ENCODE results near the gene L3MBTL4.

L3MBTL4 gene

DNA sequence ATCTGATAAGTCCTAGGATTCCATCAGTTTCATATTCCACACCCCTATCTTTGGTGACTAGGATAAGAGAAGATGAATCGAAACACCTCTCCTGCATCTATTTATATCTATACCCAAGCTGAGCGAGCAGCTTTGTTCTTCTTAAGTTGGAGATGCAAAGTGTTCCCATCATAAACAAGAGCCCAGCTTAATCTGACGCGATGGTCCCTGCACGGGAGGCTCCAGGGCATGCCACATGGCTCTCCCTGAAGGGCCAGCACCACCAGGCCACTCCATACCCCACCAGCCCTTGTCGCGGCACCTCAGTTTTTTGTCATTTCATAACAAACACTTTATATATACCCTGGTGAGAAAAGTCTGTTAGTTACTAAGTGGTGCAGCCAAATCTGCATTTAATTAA, 255.3 kb downstream of the L3MBTL4 start:
- no peak overlapping the region for H3K27ac Mint-ChIP-seq
- peaks cover 7% of the 10 kb centered on the region for H3K27me3 Mint-ChIP-seq (ENCODE audit: low read depth, poor library complexity)
- H3K4me3 Mint-ChIP-seq: no peak overlapping the region
- no peaks in the 10 kb centered on the region for H3K36me3 Mint-ChIP-seq (ENCODE audit: low read depth)
- TF ChIP-seq, protein P1, sequence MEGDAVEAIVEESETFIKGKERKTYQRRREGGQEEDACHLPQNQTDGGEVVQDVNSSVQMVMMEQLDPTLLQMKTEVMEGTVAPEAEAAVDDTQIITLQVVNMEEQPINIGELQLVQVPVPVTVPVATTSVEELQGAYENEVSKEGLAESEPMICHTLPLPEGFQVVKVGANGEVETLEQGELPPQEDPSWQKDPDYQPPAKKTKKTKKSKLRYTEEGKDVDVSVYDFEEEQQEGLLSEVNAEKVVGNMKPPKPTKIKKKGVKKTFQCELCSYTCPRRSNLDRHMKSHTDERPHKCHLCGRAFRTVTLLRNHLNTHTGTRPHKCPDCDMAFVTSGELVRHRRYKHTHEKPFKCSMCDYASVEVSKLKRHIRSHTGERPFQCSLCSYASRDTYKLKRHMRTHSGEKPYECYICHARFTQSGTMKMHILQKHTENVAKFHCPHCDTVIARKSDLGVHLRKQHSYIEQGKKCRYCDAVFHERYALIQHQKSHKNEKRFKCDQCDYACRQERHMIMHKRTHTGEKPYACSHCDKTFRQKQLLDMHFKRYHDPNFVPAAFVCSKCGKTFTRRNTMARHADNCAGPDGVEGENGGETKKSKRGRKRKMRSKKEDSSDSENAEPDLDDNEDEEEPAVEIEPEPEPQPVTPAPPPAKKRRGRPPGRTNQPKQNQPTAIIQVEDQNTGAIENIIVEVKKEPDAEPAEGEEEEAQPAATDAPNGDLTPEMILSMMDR (IDR thresholded peaks at IDR 0.05): no peak
- H3K4me1 Mint-ChIP-seq: no peaks in the 10 kb centered on the region
- H3K9me3 Mint-ChIP-seq: peaks cover 21% of the 10 kb centered on the region
- DNase-seq: no peak

- H3K36me3 Mint-ChIP-seq (ENCODE audit: low read depth): no peaks in the 10 kb centered on the region
- no peak overlapping the region for H3K27ac Mint-ChIP-seq
- no peaks in the 10 kb centered on the region for H3K4me1 Mint-ChIP-seq
- H3K9me3 Mint-ChIP-seq: peaks cover 19% of the 10 kb centered on the region
- H3K4me3 Mint-ChIP-seq: no peak overlapping the region
- H3K27me3 Mint-ChIP-seq (ENCODE audit: low read depth, poor library complexity): peaks cover 7% of the 10 kb centered on the region
- TF ChIP-seq, protein P1 (IDR thresholded peaks at IDR 0.05): no peak
- no peak for DNase-seq
These were observed 255.8 kb downstream of the L3MBTL4 start for GRCh38 chr18:6158958-6159357.

GRCh38 chr18:6156446-6156845, 258.3 kb downstream of the L3MBTL4 start:
- no peaks in the 10 kb centered on the region for H3K4me1 Mint-ChIP-seq
- no peak overlapping the region for H3K4me3 Mint-ChIP-seq
- H3K27ac Mint-ChIP-seq: no peak overlapping the region
- no peaks in the 10 kb centered on the region for H3K36me3 Mint-ChIP-seq (ENCODE audit: low read depth)
- peaks cover 11% of the 10 kb centered on the region for H3K9me3 Mint-ChIP-seq
- TF ChIP-seq, protein P1 (IDR thresholded peaks at IDR 0.05): no peak
- DNase-seq: no peak
- peaks cover 11% of the 10 kb centered on the region for H3K27me3 Mint-ChIP-seq (ENCODE audit: low read depth, poor library complexity)

- H3K4me1 Mint-ChIP-seq: no peaks in the 10 kb centered on the region
- no peaks in the 10 kb centered on the region for H3K36me3 Mint-ChIP-seq (ENCODE audit: low read depth)
- no peak for DNase-seq
- no peak overlapping the region for H3K4me3 Mint-ChIP-seq
- no peak overlapping the region for H3K27ac Mint-ChIP-seq
- H3K9me3 Mint-ChIP-seq: peaks cover 11% of the 10 kb centered on the region
- peaks cover 11% of the 10 kb centered on the region for H3K27me3 Mint-ChIP-seq (ENCODE audit: low read depth, poor library complexity)
- TF ChIP-seq, protein P1 (IDR thresholded peaks at IDR 0.05): no peak
These were observed 259.0 kb downstream of the L3MBTL4 start for GRCh38 chr18:6155707-6156106.

DNA sequence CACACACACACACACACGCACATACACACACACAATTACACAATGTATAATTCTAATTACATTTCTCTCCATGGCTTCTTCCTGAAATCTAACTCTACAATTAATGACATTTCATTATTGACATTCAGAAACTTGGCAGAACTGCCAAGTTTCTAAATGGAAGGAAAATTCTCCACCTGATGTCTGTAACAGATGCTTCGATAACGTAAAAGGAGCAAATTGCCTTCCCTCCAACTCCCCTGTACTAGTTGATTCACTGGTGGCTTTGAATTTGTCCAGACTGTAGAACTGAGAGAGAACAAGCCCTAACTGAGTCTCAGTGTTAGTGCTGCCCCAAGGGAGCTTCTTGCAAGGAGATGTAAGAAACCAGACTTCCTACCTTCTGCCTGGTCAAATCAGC, 264.3 kb downstream of the L3MBTL4 start:
- peaks cover 11% of the 10 kb centered on the region for H3K9me3 Mint-ChIP-seq
- H3K27me3 Mint-ChIP-seq (ENCODE audit: low read depth, poor library complexity): peaks cover 7% of the 10 kb centered on the region
- H3K36me3 Mint-ChIP-seq (ENCODE audit: low read depth): no peaks in the 10 kb centered on the region
- no peak overlapping the region for H3K27ac Mint-ChIP-seq
- no peak for DNase-seq
- no peaks in the 10 kb centered on the region for H3K4me1 Mint-ChIP-seq
- TF ChIP-seq, protein P1 (IDR thresholded peaks at IDR 0.05): no peak
- no peak overlapping the region for H3K4me3 Mint-ChIP-seq

DNA sequence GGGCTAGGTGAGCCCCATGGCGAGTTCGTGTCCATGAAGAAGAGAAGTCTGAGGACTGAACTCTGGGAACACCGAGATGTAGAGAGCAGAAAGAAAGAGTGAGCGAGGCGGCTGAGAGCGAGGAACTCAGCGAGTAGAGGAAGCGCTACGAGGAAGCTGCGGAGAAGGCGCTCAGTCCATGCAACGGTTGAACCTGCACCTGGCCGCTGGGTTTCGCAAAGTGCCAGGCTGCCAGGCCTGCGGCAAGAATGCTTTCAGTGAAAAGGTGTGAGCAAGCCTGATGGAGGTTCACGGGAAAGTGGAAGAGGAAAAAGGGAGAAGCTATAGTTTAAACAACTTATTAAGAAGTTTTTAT, 268.4 kb downstream of the L3MBTL4 start:
- Mint-ChIP-seq H3K9me3 (no peaks in the 10 kb centered on the region), H3K27ac (no peak overlapping the region), H3K36me3 (ENCODE audit: low read depth) (no peaks in the 10 kb centered on the region), H3K4me1 (peaks cover 13% of the 10 kb centered on the region), H3K27me3 (ENCODE audit: low read depth, poor library complexity) (no peaks in the 10 kb centered on the region), H3K4me3 (no peak overlapping the region)
- DNase-seq: no peak
- TF ChIP-seq, protein P1 (IDR thresholded peaks at IDR 0.05): no peak
